GM15510 (cell line): ENCODE data around the gene GATA6.

Source experiments
- POLR2A ChIP-seq: IDR thresholded peaks from 3 replicates; pipeline ENCODE4 v1.6.1; 2011; ENCODE audit warnings: borderline replicate concordance; ENCODE audit not compliant: insufficient read length; ENCODE audit errors: extremely low read depth

The GATA6 gene

DNA sequence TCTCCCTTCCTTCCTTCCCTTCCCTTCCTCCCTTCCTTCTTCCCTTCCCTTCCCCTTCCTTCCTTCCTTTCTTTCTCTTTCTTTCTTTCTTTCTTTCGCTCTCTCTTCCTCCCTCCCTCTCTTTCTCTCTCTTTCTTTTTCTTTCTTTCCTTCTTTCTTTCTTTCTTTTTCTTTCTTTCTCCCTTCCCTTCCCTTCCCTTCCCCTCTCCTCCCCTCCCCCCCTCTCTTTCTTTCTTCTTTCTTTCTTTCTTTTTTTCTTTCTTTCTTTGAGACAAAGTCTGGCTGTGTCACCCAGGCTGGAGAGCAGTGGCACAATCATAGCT, 34.8 kb downstream of the GATA6 start:
- TF ChIP-seq POLR2A, result no peak

DNA sequence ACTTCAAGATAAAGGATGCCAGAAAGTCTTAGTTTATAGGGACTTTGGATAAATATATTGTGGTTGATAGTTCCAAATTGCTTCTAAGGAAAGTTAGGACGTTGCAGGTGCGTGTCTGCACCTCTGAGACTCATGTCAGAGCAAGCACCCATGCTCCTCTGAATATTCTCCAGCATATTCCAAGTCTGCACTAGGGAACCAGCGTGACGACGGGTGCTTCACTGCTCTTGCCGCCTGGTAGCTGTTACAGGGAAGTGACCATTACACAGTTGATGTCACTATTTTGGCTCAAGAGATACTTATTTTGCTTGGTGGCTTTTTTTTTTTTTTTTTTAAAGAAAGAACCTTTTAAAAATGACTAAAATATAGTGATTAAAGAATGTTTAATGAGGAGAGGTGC, 35.6 kb downstream of the GATA6 start:
- TF ChIP-seq POLR2A, result no peak

DNA sequence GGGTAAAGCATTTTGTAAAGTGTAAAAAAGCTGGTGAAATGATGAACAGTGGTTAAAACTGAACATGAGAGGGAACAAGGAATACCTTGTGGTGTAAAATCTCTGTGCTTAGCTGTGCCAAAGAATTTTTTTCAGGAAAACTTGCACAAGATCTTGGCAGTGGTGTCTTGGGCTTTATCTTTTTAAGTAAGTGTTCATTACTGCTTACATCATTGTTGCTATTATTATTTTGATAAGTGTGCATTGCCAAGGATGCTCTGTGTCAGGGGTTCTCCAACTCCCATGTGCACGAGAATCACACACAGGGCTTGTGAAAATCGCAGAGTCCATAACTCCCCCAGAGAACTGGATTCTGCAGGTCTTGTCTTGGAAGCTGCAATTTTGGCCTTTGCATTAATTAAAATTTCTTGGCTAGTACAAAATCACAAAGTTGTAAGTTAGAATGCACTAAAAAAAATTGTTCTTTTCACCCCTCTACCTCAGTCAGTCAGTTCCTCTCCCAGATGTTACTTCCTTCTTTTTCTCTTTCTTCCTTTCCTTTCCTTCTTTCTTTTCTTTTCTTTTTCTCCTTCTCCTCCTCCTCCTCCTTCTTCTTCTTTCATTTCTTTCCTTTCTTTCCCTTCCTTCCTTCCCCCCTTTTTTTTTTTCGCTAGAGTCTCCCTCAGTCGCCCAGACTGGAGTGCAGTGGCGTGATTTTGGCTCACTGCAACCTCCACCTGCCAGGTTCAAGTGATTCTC, 37.8 kb downstream of the GATA6 start:
- no peak for TF ChIP-seq POLR2A

DNA sequence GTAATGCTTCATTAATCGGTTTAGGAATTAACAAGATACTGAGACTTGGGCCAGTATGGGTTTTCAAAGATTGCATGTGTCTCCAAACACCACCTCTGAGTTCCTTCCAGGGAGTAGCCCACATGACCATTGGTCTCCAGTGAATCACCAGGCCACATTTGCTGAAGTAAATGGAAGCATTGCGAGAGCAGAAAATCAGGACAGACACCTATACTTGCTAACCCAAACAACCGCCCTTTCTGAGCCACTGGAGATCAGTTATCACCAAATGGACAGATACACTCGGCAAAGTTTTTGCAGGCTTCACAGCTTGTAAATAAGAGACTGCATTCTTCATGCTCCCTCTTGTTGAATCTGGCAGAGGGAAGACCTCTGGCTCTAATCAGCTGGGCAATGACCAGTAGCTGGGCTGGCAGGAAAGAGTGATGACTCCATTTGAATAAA, 40.9 kb downstream of the GATA6 start:
- no peak for TF ChIP-seq POLR2A

DNA sequence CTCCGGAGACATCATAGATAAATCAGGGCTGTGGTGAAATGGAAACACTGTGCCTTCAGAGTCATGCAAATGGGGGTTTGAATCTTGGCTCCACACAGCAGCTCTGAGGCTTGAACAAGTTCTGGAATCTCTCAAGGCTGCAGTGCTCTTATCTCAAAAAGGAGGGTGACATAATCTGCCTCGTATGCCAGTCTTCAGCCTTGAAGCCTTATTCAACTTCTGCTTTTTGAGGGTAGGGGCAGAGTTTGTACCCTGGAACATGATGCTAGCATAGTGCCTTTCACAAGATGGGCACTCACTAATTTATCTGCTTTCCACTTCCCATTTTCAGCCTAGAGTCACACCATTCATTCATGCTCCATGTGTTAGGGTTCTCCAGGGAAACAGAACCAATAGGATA, 42.3 kb downstream of the GATA6 start:
- TF ChIP-seq POLR2A, result no peak

DNA sequence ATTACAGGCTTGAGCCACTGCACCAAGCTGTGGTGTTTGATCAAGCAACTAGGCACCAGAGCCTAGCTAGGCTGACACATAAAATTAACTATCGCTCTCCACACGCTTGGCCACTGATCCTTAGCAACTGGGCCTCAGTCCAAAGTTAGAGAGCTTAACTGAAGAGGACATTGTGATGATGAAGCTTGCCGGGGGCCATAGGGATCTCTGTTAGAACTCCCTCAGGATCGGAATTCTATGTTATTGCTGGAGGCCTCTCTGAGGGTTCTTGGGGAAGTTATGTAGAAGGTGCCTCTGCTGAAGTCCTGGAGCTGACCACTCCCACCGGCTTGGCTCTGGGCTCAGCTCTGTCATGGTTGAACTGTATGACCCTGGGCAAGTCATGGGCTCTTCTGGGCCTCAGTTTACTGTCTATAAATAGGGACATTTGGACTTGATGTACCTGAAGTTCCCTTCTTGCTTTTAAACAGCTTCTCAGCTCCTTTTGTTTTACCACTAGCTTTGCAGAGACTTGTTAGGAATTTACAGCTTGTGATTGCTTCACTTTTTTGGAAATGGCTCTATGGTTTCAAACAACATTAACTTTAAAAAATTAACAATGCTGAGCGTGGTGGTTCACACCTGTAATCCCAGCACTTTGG, 44.1 kb downstream of the GATA6 start:
- no peak for TF ChIP-seq POLR2A

DNA sequence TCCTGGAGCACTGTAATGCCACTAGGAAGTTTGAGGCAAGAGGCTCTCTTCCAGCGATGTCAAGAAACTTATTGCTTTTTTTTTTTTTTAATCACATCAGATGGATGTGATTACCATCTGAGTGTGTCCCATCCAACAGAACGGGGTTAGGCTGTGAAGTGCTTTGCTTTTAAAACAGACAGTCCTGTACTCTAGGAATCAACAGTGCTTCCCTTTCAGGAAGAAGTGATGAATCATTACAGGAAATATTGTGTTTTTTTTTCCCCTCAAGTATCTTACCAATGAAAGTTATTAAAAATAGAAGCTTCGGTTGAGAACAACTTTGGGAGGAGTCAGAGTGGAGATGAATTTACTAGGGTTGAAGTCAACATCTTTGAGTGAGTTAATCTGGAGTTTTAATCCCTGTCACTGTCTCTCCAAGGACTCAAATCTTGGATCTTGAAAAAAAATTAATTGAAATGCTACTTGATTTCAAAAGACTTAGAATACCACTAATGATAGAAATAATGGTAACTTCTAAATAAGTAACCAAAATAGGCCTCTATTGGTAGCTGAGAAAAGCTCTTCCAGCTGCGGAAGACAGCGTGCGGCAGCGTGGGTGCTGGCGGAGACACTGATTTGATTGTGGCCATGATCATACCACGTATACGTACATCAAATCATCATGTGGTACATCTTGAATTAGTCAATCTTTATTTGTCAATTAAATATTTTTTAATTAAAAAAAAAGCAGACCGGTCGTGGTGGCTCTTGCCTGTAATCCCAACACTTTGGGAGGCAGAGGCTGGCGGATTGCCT, 45.5 kb downstream of the GATA6 start:
- no peak for TF ChIP-seq POLR2A

DNA sequence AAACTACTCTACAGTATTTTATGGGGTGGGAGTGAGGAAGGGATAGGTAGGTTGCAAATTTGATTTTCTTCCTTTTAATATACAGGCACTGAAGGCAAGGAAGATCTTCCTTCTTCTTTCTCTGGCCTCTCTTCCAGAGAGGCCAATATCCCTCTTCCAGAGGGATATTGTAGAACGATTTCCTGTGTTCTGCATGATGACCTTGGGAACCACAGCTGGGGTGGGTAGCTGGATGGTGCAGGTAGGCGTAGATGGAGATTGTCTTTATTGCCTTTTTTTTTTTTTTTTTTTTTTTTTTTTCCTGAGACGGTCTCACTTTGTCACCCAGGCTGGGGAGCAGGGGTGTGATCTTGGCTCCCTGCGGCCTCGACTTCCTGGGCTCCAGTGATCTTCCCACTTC, 49.4 kb downstream of the GATA6 start:
- TF ChIP-seq POLR2A, result no peak

DNA sequence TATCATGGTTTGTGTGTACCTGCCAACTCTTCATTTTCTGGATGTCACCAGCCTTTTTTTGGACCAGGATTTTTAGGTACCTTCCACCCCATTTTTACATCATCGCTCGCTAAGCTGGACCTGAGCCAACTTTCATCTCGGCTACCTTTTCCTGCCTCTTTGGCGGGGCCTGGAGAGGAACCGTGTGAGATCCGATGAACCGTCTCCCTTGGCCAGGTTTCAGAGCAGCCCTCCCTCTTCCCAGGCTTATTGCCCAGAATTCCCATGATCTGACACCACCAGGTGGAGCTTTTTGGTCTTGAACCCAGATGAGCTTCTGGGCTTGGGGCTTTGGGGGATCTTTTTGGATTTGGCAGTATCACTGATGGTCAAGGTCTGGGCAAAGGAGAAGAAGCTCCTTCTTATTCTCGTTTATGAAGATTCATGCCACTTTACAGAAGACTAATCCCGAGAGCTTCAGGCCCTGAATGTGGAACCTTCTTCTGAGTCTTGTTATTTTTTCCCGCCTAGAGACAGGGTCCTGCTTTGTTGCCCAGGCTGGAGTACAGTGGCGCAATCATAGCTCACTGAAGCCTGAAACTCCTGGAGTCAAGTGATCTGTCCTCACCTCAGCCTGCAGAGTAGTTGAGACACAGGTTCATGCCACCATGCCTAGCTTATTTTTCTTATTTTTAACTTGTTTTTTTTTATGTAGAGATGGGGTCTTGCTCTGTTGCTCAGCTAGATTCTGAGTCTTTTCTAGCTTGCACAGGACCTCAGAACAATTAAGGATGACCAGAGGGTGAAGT, 50.4 kb downstream of the GATA6 start:
- TF ChIP-seq POLR2A, result no peak

DNA sequence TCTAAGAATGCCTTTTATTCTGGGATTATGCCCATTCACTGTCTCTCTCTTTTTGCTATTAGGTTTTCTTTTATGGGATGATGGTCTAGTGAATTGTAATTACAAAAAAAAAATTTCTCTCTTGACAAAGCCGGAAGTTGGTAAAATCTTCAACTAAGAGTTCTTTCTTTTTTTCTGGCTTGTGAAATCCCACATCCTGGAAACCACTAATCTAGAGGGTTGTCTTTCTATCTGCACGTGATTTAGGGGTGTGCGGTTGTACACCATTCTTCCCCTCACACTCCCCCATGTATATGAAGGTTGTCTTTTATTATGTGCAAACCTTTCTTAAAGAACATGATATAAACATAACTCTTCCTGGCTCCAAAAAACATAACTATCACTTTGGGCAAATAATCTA, 52.0 kb downstream of the GATA6 start:
- no peak for TF ChIP-seq POLR2A

DNA sequence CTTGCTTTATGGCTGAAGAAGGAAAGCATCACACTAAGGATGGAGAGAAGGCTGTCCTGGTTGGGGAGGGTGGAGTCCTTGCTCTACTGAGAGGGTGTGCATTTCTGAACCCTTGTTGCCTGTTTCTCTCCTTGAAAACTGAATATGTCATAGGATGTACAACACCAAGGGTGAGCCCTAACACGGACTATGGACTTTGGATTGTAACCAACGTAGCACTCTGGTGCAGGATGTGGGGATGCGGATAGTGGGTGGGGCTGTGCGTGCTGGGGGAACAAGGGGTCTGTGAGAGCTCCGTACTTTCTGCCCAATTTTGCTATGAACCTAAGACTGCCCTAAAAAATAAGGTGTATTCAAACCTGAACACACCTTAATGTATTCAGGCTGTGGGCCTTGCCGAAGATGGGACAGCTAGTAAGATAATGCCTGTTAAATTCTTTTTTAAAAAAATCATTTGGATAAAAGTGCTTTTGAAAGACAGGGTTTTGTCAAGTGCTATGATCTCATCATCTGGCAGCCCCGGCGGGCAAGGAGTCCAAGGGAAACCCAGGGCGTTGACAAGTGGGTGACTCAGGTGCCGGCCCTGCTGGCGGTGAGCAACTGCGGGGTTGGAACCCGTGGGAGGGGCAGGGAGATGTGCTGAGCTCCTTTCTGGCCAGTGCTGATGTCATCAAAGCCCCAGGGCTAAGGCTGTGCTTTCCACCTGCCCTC, 54.0 kb downstream of the GATA6 start:
- no peak for TF ChIP-seq POLR2A

DNA sequence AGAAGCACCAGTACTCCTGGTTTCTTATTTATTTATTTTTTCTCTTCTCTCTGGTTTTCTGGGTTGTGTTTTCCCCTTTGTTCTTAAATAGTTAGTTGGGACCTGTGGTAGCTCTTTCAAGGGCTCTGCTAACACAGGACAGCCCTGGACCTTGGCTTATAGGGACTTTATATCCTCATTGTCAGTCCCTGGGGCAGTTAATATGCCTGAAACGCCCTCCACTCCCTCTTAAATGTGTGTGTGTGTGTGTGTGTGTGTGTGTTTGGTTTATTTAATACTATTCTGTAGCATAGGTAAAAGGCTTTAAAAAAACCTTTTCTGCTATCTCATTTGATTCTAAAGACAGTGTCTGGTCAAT, 54.6 kb downstream of the GATA6 start:
- TF ChIP-seq POLR2A, result no peak

DNA sequence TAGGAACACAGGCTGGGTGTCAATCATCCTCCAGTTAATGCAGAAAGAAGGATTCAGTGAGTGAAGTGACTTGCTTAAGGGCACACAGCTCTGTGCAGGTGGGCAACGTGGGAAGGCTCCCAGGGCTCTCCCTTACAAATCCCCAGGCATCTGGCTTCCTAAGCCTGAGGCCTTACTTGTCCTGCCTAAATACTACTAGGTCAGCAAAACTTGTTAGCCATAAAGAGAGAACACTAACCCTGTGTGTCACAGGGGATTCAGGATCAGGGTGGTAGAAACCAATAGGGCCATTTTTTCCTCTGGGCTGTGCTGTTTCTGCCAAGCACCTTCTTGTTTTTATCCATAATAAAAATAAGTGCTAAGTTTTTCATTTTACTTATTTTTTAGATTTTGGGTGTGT, 55.0 kb downstream of the GATA6 start:
- TF ChIP-seq POLR2A, result no peak

DNA sequence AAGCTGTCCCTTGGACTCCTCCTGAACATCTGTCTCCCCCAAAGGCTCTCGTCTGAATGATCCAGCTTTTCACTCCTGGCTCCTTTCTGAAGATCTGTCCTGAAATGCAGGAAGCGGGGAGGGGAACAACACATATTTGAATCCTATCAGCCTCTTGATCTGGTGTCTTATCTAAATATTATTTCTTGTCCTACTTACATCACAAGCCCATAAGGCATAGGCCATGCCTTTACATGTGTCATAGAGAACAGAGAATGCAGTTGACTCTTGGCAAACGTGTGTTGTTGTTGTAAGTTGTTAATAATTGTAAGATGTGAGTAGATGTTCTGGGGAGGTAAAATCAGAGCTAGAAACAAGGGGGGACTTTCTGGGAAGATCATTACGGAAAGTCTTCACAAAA, 57.4 kb downstream of the GATA6 start:
- no peak for TF ChIP-seq POLR2A
